NCI-H748 (cell line): ENCODE measurements around the gene RAB8A.
A peak's percentile ranks its signal among the peaks of the same experiment; 100 is the strongest.

Experiments
- DNase-seq: peaks from one replicate; lab custom pipeline; 2025; ENCODE audit not compliant: unreplicated experiment; lab: John Stamatoyannopoulos, UW

Gene RAB8A

DNA sequence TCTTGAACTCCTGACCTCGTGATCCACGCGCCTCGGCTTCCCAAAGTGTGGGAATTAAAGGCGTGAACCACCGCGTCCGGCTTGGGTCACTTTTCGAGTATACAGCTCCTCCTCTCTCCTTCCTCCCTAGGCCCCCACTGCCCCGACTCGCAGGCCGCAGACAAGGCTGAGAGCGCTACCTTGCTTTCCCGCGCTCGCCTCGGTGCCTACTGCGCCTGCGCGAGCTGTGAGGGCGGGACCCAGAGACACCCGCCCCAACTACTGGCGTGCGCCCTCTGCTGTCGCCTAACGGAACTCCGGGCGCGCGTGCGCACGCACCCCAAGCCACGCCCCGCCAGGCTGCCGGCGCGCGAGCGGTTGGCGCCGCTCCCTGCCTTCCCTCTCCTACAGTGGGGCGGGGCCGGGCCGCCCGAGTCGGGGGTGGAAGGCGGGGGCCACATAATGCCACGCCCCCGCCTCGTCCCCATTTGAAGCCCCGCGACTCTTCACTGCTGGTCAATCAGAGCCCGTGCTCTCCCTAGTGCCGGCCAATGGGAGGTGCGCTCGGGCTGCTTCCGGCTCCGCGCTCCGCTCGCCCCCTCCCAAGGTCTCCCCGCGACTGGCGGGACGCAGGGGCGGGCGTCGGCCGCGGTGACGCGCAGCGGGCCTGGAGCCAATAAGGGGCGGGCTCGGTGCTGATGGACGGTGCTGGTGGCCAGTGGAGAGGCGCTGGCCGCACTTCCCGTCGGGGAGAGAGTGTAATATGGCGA lies at the start of gene RAB8A:
Gene RAB8A (plus strand): TSS at position 730 of the 749 bp plus-strand sequence. CDS start 13 bp downstream, at position 743.
- peak; percentile 96 for DNase-seq

DNA sequence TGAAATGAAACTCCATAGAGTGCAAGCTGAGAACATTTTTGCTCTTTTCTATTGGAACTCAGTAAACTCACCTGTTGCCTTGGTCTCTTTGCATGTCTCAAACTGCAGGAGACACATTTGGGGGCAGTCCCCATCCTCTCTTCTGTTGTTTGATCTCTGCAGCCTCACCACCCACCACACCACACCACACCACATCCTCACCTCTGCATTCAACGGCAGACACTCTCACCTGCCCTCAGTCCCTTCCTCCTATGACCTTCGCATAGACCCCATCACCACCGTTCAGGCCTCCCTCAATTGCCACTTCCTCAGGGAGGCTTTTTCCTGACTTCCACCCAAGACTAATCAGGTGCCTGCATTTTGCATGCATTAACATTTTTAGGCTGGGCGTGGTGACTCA lies 49.7 kb upstream of the RAB8A start:
- no peak for DNase-seq

DNA sequence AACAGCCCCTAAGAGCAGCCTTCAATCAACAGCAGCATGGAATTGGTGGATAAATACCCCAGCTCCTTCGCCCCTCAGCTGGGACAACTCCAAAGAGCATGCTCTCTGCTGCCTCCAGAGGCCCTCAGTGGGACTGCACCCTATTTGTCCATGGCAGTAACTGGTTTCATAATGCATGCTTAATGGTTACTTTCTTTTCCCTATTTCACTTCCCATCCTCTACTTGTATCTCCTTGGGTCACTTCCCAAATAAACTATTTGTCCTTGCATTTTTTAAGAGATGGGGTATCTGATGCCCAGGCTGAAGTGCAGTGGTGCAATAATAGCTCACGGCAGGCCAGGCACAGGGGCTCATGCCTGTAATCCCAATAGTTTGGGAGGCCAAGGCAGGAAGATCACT lies 48.9 kb upstream of the RAB8A start:
- peak; percentile 7 for DNase-seq

DNA sequence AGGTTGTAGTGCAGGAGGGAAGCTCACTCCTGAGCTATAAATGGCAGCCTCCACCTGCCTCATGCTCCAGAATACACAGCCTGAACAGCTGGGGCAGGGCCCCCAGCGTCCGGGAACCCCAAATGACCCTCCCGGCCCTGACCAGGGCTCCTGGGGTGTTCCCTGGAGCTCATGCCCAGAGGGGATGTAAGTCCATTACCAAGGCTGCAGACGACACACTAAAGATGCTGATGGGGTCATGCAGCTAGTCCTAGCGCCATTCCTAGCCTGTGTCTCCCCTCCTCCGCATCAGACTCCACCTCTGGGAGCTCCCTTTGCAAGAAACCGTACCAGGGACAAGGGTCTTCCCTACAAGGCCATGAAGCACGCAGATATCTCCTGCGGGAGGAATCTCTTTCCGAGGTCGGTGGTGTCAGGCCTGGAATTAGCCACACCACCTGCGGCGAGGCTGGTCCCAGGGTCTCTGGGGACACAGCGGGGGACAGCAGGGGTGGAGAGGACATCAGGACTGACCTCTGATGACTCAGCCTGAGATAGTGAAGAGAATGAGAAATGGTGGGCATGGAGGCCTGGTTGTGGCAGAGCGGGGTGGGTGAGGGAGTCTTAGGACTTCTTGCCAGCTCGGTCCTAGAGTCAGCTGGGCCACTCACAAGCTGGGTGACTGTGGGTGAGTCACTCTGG lies 47.3 kb upstream of the RAB8A start:
- no peak for DNase-seq

DNA sequence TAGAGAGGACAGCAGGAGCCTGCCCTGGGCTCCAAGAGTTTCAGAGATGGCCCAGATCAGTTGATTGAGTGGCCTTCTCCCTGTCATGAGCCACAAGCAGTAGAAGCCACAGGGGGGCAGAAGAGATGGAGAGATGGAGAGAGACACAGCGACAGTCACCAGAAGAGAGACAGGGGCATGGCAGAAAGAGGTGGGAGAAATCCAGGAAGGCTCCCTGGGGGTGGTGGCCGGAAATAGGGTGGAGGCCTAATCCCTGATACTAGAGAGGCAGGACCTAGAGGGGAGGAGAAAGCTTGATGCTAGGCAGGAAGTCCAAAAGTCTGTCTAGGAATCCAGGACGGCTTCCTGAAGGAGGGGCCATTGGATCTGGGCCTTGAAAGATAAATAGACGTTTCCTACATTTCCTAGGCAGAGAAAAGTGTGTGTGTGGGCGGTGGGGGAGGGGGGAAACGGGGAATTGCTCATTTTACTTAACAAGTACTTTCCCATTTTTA lies 45.0 kb upstream of the RAB8A start:
- DNase-seq, result no peak

DNA sequence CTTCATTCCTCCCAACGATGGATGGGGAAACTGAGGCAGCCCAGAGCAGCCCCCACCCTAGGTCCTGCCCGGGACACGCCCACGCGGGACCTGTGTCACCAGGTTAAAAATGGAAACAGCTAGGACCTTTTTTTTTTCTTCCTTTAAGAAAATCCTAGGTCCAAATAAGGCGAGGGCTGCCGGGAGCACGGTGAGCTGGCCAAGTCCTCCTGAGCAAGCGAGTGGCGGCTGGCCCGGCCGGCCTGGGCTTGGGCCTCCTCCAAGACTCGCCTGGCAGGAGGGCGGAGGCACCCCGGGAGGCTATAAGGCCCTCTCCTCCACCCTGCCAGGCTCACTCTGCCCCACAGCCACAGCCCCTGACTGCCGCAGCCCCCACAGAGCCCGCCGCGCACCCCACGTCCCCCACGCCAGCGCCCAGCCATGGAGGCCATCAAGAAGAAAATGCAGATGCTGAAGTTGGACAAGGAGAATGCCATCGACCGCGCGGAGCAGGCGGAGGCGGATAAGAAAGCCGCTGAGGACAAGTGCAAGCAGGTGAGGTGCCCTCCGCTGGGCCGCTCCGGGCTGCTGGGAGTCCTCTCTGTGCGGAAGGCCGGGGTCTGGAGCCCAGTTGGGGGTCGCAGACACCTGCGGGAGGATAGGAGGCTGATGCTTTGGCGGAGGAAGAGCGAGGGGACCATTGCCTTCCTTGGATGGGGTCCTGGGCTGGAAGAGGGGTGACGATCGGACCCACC lies 44.3 kb upstream of the RAB8A start:
- DNase-seq, result no peak

DNA sequence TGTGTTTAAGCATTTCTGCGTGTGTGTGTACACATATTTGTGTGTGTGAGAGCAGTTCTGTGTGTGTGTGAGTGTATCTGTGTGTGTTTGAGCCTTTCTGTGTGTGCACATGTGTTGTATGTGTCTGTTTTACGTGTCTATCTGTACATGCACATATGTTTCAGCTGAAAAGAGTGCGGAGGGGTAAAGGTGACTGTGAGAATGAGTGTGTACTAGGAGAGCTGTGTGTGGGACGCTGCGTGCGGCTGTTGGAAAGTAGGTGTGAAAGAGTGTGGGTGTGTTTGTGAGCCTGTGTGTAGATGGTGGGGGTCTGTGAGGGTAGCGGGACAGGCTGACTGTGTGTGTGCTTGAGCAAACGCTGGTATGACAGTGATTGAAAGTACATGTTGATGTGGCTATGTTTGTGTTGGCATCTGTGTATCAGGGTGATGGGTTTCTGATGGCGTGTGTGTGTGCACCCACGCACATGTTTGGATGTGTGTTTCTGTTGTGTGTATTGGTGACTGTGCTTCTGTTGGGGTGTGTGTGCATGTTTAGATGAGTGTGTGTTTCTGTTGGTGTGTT lies 42.9 kb upstream of the RAB8A start:
- DNase-seq, result no peak

DNA sequence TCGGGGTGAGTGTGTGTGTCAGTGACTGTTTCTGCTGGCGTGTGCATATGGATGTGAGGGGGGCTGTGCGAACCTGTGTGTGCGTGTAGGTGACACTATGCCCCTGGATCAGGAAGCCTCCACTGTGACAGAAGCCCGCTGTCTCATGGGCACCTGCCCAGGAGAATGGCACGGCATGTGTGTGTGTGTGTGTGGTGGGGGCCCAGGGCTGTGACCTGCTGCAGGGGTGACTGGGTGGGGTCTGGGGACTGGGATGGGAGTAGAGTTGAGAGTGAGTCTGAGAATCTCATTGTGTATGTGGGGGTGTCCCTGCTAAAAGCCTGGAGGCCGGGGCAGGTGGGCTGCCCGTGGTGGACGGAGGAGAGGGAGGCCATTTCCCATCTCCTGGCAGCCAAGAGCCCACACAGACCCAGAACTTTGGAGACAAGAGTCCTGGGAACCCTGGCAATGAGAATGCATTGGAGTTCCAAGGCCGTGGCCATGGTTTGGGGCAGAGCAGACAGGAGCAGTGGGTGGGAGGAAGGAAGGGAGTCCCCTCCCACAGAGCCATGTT lies 41.8 kb upstream of the RAB8A start:
- no peak for DNase-seq

DNA sequence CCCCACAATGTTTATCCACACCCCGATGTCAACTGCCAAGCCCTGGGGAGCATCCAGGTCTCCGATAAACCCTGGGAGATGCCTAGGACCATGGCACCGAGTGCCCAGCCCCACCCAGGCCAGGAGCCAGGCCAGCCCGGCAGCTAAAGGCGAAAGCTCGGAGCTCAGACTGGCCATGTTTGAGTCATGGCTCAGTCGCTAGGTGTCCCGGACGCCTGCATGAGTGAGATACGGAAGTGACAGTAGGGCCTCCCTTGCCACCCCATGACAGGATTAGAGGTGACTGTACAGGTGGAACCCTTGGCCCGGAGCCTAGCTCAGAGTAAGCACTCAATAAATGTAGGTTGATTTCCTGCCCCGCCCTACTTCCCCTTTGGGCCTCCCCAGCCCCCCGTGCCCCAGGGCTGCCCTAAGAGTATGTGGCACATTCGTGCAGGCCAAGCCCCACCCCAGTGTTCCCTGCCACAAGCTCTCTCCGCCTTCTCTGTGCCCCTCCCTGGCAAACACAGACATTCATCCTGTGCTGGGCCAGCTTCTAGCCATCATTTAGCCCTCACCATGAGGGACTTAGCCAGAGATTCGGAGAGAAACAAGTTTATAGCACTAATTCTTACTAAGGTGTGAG lies 41.2 kb upstream of the RAB8A start:
- DNase-seq, result no peak

DNA sequence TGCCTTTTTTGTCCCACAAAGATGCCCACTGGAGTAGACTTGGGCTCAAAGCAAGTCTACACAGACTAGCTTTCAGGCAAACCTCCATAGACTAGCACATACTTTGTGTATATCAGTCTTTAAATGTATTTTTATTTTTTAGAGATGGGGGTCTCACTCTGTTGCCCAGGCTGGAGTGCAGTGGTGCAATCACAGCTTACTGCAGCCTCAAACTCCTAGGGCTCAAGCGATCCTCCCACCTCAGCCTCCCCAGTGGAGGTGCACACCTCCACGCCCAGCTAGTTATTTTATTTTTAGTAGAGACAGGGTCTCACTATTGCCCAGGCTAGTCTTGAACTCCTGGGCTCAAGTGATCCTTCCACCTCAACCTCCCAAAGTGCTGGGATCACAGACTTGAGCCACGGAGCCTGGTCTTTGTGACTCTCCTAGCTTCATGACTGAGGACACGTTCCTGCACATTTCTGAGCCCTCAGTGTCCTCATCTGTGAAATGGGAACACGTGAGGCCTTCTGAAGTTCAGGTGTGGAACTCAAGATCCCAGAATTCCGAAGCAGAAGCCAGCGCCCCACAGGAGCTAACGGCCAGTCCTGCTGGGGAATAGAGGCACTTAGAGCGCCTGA lies 40.5 kb upstream of the RAB8A start:
- DNase-seq, result no peak

DNA sequence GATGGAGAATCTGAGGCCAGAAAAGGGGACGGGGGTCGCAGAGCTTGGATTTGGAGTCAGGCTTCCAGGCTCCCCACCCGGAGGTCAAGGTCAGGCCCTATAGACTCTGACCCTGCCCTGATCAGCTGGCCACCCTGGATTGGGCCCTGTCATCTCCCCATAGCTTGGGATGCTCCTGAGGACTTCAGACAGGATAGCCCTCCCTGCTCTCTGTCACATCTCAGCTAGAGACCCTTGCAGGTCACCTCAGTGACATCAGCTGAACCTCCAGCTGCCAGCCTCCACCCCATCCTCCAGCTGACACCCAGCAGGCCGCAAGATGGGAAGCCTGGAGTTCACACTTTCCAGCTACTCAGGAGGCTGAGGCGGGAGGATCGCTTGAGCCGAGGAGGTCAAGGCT lies 38.2 kb upstream of the RAB8A start:
- DNase-seq, result no peak

DNA sequence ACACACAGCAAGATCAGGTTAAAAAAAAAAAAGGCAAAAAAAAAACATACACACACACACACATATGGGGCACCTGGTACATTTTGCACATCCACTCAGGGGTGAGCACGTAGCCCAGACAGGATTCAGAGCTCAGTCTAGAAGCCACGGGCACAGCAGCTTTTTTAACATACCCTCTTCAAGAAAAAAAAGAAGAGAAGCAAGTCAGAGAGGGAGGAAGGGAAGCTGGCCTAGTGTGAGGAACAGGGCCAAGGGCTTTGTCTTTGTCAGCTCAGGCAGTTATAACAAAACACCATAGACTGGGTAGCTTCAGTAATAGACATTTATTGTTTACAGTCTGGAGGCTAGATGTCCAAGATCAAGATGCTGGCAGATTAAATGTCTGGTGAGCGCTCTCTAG lies 37.7 kb upstream of the RAB8A start:
- DNase-seq, result no peak

DNA sequence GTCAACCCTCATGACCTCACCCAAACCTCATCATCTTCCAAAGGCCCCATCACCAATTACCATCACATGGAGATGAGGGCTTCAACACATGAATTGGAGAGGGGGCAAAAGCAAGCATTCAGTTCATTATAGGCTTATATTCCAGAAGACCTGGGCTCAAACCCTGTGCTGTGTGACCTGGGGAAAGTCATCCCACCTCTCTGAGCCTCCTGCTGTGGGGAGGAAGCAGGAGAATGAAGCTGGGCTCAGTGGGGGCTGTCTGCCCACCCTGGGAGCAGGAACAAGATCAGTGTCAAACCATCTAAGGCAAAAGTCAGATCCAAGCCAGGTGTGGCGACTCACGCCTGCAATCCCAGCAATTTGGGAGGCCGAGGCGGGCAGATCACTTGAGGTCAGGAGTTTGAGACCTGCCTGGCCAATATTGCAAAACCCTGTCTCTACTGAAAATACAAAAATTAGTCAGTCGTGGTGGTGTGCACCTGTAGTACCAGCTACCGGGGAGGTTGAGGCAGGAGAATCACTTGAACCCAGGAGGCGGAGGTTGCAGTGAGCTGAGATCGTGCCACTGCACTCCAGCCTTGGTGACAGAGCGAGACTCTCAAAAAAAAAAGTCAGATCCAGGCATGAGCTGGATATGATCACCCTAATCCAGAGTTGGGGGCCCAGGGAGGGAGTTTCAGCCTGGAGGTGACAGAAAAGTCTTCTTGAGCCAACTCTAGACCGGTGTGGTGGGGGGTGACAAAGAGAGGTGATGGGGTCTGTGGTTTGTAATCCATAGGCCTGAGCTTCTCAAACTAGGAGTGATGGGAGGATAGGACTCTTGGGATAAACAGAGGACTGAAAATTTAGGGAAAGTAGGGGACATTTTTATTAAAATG lies 37.0 kb upstream of the RAB8A start:
- no peak for DNase-seq

DNA sequence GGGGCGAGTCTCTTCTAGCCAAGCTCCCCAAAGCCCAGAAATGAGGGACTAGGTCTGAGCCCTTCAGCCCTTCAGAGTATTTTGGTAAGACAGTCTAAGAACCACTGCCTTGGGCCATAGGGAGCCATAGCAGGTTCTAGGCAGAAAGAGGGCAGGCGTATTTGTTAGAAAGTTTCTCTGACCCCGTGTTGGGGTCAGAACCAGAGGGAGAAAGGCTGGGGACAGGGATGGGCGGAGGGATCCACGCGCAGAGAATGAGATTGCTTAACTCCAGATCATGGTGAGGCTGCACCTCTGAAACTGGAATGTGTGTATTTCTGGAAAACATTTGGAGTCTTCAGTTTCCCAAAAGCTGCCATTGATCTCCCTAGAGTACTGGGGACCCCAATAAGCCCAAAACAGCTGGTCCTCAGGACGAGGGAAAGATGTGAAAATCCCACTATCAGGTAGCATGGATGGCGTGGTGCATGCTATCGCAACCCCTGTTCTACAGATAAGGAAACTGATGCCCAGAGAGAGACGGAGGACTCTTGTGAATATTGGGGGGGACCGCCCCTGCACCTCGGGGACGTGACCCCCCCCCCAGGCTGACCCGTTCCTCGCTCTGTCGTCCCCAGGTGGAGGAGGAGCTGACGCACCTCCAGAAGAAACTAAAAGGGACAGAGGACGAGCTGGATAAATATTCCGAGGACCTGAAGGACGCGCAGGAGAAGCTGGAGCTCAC lies 36.1 kb upstream of the RAB8A start:
- no peak for DNase-seq

DNA sequence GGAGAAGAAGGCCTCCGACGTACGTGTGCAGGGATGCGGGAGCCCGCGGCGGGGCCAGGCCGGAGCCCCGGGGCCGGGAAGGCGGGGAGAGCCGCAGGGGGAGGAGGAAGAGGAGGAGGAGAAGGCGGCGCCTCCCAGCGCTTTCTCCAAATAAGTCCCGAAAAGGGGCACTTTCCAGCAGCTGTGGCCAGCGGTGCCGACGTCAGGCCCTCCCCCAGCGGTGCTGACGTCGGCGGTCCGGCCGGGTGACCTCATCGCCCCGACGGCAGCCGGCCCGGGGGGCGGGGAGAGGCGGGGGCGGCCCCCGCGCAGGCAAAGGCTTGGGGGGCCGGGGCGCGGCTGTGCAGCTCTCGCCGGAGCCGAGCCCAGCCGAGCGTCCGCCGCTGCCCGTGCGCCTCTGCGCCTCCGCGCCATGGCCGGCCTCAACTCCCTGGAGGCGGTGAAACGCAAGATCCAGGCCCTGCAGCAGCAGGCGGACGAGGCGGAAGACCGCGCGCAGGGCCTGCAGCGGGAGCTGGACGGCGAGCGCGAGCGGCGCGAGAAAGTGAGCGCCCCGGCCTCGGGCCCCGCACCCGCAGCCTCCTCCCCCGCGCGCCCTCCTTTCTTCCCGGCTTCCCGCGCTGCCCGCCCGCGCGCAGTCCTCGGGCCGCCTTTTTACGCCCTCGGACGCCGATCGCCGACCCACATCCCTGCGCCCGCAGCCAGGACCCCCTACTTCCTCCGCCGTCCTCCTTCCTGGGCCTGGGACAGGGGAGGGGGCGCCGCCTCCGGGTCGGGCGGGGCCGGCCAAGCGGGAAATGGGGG lies 35.3 kb upstream of the RAB8A start, which contains the start of gene TPM4:
Gene TPM4 (plus strand): TSS at position 342 of the 804 bp plus-strand sequence. CDS start 71 bp downstream, at position 413.
- DNase-seq, result peak; percentile 66

DNA sequence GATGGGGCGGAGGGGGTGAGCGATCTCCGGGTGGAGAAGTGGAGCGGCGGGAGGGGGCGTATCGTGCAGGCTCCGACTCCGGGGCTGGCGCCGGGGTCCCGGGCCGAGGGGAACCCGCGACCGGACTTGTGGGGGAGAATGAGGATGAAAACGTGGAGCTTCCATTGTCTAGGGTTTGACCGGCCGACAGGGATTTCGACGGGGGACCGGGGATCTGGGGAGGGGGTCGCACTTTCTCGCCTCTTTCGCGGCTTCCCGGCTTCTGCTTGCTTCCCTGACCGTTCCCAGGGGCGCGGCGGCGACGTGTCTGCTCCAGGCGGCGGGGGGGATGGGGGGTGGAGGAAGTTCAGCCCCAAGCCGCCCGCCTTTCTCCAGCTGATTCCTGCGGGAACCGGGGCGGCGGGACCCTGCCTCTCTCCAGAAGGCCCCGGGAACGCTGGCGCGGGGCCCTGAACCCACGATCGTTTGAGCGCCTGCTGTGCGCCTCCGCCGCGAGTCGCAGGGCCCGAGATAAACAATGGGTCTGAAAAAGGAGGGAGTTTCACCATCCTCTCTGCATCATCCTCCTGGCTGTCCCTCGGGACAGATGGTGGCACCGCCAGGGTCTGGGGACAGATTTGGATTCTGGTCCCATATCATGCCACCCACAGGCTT lies 34.6 kb upstream of the RAB8A start:
- DNase-seq, result peak; percentile 52
